GM12872 (cell line): ENCODE data around the gene AEBP1.

Source experiments
- TF ChIP-seq, protein P1 (sequence below): IDR thresholded peaks from 3 replicates; pipeline ENCODE4 v1.5.1; 2011; ENCODE audit warnings: low read depth, mild to moderate bottlenecking, low read length, moderate library complexity; ENCODE audit not compliant: insufficient read depth

Gene AEBP1

DNA sequence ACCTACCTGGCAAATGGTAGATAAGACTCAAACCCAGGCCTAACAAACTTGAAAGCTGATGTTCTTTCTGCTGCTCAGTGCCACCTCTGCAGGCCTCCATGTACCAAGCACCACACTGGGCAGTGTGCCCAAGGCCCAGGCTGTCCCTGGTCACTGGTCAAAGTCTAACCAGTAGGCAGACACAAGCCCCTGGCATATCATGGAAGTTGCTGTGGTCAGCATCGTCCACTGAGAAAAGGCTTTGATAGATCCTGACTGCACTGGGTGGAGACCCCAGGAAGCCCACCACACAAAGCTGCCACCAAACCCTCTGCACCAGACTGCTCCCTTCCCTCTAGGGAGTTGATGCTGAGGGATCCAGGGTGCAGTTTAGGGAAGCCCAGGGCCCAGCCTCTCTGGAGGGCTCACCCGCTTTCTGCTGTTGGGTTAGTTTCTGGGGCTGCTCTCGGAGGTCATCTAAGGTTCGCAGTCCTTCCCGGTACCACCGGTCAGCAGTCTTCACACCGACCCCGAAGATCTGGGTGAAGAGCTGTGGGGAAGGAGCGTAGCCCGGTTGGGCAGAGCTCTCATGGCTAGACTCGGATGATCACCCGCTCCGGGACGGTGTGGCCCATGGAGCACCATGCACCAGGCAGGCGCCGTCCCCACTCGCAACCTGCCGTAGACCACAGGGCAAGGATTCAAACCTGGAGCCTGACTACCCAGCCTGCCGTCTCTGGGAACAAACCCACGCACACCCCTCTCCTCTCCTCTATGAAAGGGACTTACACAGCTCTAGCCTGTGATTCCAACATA lies 27.8 kb upstream of the AEBP1 start:
- TF ChIP-seq, protein P1, sequence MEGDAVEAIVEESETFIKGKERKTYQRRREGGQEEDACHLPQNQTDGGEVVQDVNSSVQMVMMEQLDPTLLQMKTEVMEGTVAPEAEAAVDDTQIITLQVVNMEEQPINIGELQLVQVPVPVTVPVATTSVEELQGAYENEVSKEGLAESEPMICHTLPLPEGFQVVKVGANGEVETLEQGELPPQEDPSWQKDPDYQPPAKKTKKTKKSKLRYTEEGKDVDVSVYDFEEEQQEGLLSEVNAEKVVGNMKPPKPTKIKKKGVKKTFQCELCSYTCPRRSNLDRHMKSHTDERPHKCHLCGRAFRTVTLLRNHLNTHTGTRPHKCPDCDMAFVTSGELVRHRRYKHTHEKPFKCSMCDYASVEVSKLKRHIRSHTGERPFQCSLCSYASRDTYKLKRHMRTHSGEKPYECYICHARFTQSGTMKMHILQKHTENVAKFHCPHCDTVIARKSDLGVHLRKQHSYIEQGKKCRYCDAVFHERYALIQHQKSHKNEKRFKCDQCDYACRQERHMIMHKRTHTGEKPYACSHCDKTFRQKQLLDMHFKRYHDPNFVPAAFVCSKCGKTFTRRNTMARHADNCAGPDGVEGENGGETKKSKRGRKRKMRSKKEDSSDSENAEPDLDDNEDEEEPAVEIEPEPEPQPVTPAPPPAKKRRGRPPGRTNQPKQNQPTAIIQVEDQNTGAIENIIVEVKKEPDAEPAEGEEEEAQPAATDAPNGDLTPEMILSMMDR = no peak

DNA sequence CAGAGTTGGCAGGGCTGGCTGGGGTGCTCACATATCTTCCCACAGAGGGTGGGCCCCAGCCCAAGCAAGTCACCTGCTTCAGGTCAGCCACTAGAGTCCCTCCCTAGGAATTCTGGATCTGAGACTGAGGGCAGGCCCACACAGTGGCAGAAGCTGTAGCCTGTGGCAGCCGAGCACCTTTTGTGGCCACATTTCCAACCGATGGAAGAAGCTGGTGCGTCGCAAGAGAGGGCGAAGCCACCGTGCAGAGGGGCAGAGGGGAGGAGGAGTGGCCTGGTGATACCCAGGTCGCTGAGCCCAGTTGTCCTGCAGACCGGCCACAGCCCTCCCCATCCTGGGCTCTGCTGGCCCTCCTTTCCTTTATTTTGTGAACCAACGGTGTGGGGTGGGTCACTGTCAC lies 27.1 kb upstream of the AEBP1 start:
- TF ChIP-seq, protein P1 = no peak

DNA sequence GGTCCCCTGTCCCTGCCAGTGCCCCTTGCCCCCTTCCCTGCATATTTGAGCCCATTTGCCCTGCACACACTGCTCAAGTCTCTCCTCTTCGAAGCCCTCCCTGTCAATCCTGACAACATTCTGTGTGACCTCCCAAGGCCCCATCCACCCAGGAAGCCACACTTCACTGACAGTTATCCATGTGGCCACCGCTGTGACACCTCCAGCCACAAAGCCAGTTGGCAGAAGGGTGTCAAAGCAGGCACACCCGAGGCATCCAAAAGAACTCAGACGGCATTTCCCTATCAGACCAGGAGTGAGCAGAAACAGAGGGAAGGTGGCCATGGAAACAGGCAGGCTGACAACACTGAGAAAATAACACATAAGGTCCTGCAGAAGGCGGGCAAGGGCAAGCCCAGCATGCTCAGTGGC lies 26.5 kb upstream of the AEBP1 start:
- TF ChIP-seq, protein P1 = no peak

DNA sequence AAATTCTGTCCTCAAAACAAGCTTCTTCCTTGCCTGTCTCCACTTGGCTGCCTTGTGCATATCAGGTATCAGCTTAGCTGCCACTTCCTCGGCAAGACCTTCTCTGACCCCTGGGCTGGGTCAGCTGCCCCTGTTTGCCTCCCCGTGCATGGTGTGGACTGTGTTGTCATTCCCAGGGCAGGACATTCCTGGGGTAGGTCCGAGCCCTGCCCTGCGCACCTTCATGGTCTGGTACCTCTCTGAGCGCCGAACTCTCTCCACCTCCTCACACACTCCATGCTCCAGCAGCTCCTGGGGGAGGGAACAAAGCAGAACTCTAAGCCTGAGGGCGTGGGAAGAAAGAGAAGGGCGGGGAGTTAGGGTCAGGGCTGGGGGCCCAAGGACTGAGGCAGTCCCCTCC lies 25.6 kb upstream of the AEBP1 start:
- TF ChIP-seq, protein P1 = no peak

DNA sequence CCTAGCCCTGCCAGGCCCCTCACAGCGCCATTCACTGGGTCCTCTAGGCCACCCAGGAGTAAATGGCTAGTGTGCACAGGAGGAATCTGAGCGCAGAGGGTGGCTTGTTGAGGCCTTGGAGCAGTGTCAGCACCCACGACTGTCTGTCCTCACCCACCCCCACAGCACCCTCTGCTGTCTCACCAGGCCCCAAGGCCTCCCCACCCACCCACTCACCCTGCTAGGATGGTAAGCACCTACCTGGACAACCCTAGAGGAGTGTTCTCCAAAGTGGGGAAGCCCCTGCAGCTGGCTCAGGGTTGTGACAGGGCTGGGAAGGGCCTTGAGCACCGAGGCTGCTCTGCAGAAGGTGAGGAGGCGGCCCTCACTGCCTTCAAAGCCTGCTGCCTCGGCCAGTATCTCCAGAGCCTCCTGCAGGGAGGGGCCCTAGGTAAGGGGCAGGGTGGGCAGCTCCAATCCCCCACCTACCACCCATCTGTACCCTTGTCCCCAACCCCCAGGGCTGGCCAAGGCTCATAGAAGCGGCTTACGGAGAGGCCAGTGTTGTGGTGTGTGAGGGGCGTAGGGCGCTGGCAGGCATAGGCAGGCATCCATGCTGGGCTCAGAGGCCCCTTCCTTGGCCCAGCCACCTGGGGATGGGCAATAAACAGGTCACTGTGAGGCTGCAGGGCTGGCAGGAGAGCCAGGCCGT lies 24.7 kb upstream of the AEBP1 start:
- TF ChIP-seq, protein P1 = no peak

DNA sequence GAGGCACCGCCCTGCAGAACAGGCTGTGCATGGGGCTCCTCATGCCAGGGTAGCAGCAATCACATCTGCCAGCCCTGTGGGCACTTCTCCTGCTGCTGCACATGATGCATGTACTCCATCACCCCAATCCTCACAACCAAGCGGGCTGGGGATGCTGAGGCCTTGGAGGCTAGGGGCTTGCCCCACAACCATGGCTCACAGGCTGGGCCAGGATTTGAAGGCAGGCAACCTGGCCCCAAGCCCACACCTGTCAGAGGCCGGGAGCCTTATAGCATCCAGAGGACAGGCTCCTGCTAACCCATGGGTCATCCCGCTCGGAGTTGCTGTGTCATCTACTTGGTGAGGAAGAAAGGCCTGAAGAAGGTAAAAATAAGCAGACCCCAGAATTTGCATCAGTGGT lies 24.0 kb upstream of the AEBP1 start:
- TF ChIP-seq, protein P1 = no peak

DNA sequence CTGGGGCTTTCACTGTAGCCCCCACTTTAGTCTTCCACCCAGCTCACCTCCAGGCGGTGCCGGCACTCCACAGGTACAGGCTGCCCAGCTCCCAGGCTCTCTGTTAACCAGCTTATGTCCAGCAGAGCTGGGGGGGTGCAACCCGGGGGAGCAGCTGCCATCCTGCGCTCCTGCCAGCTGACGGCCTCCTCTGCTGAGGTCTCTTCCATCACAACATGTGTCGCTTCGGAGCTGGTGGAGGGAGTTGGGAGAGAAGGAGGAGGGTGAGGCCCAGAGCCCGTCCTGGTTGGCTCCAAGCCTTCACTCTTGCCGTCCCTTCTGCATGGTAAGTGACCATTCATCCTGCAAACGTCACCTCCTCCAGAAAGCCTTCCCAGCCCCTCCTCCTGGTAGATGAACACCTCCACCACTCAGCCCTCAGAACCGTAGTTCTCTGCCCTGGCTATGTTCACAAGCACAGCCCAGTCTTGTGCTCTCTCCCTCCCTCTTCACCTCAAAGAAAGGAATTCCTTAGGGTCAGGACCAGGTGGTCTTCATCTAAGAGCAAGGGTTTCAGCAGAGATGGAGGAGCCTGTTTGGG lies 23.4 kb upstream of the AEBP1 start:
- TF ChIP-seq, protein P1 = no peak
